GM19467 (cell line): Measurements from ENCODE around the gene CISD1.
"Not testable (repeated sequence)": the region's sequence is repeated elsewhere in the genome, so short reads cannot be mapped to it uniquely, and the experiment has no call there.

Source experiments
- ATAC-seq: cut with Tn5 transposase; IDR thresholded peaks from one replicate; pipeline ENCODE4 v1.9.1; 2021; ENCODE audit warnings: mild to moderate bottlenecking, moderate library complexity; ENCODE audit not compliant: unreplicated experiment

Gene CISD1

DNA sequence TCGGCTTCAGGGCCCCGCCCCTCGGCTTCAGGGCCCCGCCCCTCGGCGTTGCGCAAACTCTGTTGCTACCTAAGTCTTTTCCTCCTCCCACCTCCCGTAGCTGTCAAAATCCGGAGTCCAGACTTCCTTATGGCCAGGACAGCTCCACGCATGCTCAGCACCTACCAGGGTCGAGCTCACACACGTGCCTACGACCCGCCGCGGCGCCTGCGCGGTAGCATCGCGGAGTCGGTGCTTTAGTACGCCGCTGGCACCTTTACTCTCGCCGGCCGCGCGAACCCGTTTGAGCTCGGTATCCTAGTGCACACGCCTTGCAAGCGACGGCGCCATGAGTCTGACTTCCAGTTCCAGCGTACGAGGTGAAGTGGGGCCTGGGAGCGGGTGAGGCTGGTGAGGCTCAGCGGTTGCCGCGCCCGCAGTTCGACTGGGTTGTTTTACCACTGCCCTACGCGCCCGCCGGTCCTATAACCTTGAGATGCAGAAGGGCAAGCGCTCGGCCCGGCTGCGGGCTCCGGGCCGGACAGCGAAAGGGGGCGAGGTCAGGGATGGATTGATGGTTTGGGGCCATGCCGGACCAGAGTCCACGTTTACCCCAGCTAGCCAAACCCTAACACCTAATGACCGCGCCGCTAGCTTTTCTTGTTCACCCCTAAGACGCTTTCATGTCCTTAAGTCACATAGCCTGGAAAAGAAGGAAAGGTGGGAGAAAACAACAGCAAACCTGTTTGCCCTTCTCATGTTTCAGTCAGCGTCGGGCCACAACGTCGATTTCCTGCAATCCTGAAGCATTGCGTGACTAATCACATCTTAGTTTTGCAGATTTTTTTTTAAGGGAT is at the start of gene CISD1:
CISD1 (plus strand) TSS at position 217 of the 836 bp plus-strand sequence; CDS start at position 329, 112 bp downstream.
- ATAC-seq: peak; percentile 57

DNA sequence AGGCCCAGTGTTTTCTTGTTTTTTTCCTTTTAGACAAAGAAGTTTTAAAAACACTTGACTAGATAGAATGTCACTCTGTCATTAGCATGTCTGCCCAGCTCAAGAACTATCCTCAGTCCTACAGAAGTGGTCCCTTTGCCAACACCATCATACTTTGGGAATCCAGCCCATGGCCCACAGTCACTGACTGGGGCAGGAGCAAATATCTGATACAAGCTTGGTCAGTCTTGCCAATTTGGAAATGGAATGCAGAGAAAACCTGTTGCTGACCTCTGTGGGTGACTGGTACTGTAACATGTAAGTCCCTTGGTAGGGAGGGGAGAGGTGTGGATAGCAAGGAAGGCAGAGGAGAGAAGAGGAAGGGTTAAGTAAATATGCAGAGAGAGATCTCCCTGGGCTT is 49.1 kb upstream of the CISD1 start:
- no peak for ATAC-seq

DNA sequence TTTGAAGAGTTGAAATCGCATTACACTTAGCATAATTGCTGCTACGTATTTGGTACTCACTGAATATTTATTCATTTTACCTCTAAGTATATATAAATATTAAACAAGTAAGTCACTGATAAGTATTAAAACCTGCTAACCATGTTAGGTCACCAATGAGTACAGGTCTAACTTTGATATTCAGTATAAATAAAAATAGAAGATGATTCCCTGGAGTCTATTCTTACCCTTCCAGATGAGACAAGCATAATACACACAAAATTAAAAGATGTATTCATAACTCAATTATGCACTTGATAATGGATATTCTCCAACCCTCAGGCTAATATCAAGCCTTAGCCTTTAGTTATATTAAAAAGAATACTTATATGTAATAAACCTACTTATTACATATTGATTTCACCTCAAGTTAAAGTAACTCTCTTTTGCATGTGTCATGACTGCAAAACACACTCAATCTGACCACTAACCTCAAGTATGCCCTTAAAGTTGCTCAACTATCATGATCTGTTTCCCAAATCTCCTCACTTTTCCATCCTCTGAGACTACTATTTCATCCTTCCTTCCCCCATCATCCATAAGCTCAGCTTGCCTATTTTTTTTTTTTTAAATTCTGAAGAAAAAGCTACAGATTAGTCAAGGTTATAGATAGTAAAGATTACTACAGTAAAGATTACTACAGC is 48.1 kb upstream of the CISD1 start:
- no peak for ATAC-seq

DNA sequence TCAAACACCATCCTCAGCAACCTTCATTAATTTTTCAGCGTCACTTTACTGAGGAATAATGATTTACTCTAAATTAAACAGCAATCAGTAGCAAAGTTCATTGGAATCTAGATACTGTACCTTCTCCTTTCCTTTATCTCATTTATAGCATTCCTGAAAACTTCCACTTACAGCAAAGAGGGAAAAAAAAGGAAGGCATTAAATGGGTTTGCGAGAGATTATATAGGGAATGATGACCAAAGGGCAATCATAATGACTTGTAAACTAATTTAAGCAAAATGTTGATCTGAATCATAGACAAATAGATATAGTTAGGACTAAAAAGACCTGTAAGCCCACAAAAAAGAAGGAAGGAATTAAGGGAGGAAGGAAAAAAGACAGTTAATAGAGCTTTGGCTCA is 43.3 kb upstream of the CISD1 start:
- no peak for ATAC-seq

DNA sequence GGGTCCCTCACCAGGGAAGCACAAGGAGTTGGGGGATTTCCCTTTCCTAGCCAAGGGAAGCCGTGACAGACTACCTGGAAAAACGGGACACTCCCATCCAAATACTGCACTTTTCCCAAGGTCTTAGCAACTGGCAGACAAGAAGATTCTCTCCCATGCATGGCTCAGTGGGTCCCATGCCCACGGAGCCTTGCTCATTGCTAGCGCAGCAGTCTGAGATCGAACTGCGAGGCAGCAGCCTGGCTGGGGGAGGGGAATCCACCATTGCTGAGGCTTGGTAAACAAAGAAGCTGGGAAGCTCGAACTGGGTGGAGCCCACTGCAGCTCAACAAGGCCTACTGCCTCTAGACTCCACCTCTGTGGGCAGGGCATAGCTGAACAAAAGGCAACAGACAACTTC is 39.1 kb upstream of the CISD1 start:
- ATAC-seq: not testable (repeated sequence)

DNA sequence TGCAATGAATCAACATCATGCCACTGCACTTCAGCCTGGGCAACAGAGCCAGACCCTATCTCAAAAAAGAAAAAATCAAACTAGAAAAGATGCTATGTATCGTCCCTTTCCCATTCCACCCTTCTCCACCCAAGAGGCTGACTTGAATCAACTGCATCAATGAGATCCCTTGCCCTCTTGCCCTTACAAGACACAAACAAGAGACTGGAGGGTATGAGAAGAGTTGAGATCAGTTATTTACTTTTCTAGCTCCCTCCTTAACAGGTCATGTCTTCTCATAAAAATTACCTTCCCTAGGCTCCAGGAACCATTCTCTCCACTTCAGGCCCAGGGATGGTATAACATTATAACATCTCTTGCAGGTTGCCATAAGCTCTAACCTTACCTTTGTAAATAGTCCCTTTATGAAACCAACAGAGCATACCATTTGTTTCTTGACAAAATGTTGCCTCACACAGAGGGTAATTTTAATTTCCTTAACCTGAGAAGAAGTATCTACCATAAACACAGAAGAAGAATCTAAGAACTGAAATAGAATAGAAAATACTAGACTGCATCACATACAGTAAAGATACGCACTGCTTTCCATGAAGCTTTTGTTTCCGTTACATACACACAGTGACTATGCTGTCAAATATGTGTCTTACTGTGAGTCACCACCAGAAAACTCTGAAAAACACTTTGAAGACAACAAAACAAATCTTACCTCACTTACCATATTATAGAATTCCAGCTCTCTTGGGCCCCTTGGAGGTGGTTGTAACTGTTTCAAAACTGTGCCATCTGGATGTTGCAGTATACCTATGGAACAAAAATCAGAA is 31.7 kb upstream of the CISD1 start:
- ATAC-seq: no peak

DNA sequence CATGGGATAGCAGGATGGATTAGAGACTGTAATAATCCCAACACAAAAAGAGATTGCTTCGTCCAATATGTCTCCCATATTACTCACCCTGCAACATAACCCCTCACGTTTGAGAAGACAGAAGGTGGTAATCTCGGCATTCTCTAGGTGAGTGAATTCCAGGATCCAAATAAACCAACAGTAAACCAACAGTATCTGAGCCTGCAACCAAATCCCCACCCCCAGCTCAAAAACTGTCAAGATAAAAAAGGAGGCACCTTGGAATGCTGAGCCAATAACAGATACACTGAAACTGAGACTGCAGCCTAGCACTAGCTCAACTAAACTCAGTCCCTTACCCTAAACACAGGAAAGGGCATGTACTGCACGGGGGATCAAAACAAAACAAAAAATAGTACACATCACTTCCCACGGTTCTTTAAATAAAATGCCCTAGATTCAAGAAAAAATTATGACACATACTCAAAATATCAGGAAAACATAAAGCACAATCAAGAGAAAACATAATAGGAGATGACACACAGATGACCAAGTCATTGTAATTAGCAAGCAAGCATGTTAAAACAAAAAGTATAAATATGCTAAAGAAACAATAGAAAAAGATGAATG is 29.3 kb upstream of the CISD1 start:
- ATAC-seq: no peak

DNA sequence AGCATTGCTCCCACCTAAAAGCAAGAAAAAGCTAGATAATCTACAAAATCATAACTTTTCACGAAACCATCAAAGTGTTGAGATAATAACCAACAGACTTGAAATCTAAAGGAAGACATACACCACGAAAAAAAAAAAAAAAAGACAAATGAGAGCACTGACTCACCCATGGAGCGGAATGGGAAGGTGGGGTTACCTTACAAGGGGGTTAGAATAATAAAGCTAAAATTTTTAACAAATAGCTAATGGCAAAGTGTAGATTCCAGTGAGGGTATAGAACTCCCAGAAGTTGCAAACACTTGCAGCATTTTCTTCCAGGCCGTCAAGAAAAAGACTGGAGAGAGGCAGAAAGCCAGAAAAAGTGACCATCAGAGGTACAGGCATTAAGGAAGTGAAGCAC is 28.4 kb upstream of the CISD1 start:
- ATAC-seq: no peak

DNA sequence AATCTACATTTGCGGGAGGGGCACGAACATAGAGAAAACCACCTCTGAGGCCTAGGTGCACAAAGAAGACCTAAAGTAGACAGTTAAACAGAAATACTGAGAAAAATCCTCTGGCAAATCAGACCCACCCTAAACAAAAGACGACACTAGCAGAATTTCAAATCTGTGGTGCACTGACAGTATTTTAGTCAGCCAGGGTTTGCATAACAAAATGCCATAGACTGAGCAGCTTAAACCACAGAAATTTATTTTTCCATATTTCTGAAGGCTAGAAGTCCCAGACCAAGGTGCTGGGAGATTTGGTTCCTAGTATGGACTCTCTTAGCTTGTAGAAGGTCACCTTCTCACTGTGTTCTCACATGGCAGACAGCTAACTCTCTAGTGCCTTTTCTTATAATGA is 27.6 kb upstream of the CISD1 start:
- ATAC-seq: no peak

DNA sequence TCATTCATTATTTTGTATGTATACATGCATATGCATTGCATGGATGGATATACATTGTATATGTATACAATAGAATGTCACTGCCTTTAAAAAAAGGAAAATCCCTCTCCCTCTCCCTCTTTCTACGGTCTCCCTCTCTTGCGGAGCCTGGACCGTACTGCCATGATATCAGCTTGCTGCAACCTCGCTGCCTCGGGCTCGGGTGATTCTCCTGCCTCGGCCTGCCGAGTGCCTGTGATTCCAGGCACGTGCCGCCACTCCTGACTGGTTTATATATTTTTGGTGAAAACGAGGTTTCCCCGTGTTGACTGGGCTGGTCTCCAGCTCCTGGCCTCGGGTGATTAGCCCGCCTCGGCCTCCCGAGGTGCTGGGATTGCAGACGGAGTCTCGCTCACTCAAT is 25.7 kb upstream of the CISD1 start:
- ATAC-seq: no peak

DNA sequence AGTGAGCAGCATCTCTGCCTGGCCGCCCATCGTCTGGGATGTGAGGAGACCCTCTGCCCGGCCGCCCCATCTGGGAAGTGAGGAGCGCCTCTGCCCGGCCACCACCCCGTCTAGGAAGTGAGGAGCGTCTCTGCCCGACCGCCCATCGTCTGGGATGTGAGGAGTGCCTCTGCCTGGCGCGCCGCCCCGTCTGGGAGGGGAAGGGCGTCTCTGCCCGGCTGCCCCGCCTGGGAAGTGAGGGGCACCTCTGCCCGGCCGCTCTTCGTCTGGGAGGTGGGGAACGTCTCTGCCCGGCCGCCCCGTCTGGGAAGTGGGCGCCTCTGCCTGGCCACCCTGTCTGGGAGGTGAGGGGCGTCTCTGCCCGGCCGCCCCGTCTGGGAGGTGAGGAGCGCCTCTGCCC is 25.2 kb upstream of the CISD1 start:
- not testable (repeated sequence) for ATAC-seq

DNA sequence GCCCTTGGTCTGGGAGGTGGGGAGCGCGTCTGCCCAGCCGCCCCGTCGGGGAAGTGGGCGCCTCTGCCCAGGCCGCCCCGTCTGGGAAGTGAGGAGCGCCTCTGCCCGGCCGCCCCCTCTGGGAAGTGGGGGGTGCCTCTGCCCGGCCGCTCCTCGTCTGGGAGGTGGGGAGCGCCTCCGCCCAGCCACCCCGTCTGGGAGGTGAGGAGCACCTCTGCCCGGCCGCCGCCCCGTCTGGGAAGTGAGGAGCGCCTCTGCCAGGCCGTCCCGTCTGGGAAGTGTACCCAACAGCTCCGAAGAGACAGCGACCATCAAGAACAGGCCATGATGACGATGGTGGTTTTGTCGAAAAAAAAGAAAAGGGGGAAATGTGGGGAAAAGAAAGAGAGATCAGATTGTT is 24.7 kb upstream of the CISD1 start:
- not testable (repeated sequence) for ATAC-seq

DNA sequence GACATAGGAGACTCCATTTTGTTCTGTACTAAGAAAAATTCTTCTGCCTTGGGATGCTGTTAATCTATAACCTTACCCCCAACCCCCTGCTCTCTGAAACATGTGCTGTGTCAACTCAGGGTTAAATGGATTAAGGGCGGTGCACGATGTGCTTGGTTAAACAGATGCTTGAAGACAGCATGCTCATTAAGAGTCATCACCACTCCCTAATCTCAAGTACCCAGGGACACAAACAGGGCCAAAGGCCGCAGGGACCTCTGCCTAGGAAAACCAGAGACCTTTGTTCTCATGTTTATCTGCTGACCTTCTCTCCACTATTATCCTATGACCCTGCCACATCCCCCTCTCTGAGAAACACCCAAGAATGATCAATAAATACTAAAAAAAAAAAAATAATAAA is 24.3 kb upstream of the CISD1 start:
- not testable (repeated sequence) for ATAC-seq

DNA sequence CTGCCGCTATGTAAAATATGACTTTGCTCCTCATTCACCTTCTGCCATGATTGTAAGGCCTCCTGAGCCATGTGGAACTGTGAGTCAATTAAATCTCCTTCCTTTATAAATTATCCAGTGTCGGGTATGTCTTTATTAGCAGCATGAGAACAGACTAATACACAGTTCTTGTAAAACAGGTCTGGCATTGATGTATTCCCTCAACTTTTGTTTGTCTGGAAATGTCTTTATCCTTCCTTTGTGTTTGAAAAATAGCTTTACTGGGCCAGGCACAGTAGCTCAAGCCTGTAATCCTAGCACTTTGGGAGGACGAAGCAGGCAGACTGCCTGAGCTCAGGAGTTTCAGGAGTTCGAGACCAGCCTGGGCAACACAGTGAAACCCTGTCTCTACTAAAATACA is 15.8 kb upstream of the CISD1 start:
- ATAC-seq: no peak

DNA sequence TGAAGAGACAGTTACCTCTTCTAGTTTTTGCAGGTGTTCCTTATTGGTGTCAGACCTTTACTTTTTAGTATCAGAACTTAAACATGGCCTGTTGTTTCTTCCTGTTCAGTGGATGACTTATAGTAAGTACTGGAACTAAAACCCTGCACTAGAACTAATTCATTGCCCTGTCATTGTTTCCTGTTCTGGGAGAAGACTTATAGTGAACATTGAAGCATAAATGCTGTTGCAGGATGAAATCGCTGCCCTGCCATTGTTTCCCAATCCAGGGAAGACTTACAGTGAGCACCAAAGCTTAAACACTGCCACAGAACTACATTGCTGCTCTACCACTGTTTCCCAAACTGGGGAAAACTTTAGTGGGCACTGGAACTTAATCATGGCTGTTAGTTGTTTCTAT is 14.3 kb upstream of the CISD1 start:
- no peak for ATAC-seq

DNA sequence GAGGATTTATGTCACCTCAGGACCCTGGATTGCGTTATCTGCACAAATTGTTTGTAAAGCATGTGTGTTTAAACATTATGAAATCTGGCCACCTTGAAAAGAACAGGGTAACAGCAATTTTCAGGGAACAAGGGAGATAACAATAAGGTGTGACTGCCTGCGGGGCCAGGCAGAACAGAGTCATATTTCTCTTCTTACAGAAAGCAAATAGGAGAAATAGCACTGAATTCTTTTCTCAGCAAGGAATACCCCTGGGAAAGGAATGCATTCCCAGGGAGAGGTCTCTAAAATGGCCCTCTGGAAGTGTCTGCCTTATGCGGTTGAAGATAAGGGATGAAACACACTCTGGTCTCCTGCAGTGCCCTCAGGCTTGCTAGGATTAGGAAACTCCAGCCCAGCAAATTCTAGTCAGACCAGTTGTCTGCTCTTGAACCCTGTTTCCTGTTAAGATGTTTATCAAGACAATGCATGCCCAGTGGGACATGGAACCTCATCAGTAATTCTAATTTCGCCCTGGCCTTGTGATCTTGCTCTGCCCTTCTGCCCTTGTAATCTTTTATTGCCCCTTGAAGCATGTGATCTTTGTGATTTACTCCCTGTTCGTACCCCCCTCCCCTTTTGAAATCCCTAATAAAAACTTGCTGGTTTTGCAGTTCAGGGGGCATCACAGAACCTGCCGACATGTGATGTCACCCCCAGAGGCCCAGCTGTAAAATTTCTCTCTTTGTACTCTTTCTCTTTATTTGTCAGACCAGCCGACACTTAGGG is 12.8 kb upstream of the CISD1 start:
- ATAC-seq: not testable (repeated sequence)

DNA sequence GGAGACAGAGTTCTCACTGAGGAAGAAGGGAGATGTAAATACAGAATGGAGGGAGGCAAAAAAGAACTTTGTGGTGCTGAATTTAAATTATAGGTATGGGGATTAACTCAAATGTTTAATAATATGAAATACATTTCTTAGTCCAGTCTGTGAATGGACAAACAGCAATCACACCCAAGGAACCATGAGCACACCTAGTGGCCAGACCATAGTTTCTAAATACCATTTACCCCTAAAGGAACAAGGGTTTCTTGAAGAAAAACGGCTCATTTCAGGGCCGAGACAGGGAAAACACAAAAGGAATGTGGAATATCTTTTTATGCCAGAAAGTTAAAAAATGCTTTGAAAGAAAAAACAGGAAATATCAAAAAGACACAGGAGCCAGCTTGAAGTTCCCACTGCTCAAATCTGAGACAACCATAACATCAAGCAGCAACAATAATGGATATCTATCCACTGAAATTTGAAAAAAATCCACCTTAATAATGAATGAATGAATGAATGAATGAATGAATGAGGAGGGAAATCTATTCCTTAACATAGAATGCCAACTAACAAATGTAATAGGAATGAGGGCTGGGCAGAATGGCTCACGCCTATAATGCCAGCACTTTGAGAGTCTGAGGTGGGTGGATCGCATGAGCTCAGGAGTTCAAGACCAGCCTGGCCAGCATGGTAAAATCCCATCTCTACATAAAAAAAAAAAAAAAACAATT is 9.8 kb upstream of the CISD1 start:
- ATAC-seq: no peak

DNA sequence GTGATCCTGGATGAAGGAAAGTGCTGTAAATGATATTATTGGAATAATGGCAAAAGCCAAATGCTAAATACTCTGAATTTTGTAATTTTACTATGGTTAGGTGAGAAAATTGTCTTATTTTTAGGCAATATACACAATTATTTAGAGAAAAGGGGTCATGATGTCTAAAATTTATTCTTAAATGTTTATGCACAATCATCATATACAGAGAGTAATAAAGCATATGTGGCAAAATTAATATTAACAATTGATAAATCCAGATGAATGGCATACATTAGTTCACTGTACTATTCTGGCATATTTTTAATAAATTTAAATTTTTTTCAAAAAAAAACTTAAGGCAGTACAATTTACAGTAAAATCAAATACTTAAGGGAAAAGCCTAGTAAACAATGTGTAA is 8.6 kb upstream of the CISD1 start:
- no peak for ATAC-seq

DNA sequence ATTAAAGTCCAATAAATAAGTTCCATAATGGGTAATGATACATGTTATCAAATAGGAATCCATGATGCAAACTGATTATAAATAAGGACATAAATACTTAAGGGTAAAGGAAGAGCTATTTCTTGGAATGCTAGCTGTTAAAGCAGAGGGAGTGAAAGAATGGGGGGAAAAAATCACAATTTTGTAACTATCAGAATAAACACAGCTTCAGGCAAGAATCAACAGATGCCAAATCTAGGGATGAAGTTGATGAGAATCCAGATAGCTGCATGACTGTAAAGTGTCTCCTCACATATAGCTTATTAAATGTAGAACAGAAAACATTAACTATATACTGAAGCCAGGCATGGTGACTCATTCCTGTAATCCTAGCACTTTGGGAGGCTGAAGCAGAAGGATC is 6.2 kb upstream of the CISD1 start:
- ATAC-seq: no peak

DNA sequence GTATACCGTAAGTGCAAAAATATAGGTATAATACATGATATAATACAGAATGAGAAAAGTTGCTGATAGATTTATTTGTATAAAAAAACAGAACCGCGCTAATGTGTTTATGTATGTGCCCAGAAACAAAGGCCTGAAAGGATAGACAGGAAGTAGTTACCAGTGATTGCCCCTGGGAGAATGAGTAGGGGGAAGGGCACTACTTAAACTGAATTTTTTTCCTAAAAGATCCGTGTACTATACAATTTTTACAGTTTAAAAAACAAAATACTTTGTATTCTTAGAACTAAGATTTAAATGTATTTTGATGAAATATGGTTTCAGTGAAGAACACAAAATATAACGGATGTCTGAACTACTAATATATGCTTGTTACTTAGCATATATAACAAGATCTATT is 4.2 kb upstream of the CISD1 start:
- no peak for ATAC-seq
